GM21360 (cell line): ENCODE data around the gene SNX20.
A peak's percentile ranks its signal among the peaks of the same experiment; 100 is the strongest.

Experiments
- ATAC-seq: cut with Tn5 transposase; IDR thresholded peaks from one replicate; pipeline ENCODE4 v1.9.1; 2021; ENCODE audit warnings: mild to moderate bottlenecking, moderate library complexity; ENCODE audit not compliant: unreplicated experiment

Gene SNX20

DNA sequence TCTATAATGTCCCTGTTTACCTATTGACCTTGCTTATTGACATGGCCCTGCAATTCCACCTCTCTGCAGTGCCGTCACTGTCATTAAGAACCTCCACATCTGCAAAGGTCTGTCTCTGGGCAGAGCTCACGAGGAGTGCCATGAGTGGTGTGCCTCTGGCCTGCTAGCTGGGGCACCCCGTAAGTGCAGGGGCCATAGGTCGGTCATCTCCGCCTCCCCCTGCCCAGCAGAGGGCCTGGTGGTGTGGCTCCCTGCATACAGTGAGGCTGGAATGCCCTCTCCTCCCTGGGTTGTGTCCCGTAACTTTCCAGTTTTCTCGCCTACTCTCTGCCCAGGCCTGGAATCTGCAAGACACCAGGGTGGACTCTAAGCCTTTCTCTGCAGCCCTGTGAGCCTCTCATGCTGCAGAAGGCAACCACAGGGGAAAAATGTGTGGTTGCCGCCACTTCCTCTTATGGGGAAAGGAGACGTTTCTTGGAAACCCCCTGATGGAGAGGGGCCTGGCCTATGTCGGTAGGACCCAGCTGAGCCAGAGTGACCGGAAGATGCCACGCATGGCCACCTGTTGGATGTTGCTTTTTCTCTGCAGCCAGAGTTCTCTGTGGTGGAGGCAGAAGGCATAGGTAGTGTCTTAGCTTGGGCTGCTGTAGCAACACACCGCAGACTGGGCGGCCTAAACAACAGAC, 2.7 kb upstream of the SNX20 start:
- ATAC-seq, result peak; percentile 71

DNA sequence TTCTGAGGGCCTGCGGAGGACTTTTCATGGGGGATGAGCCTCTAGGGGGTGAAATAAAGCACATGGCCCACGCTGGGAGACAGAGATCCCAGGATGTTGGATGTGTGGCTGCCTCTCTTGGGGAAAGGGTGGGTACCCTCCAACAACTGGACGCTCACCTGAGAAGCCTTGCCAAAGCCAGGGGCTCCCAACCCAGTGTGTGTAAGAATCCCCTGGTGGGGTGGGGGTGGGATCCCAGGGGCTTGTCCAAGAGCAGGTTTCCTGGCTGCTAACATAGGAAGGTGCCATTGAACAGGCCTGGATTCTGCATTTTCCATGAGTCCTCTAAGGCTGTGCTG, 587 bp downstream of the SNX20 start:
- ATAC-seq, result no peak

GRCh38 chr16:50679676-50680555, 1.2 kb downstream of the SNX20 start:
- ATAC-seq, result no peak

GRCh38 chr16:50679266-50679665, 1.8 kb downstream of the SNX20 start:
- no peak for ATAC-seq

- ATAC-seq, result no peak
These were observed 2.6 kb downstream of the SNX20 start for GRCh38 chr16:50678531-50678930.

GRCh38 chr16:50677351-50677750, 3.8 kb downstream of the SNX20 start:
- ATAC-seq, result no peak

GRCh38 chr16:50676684-50677225, 4.4 kb downstream of the SNX20 start:
- no peak for ATAC-seq

DNA sequence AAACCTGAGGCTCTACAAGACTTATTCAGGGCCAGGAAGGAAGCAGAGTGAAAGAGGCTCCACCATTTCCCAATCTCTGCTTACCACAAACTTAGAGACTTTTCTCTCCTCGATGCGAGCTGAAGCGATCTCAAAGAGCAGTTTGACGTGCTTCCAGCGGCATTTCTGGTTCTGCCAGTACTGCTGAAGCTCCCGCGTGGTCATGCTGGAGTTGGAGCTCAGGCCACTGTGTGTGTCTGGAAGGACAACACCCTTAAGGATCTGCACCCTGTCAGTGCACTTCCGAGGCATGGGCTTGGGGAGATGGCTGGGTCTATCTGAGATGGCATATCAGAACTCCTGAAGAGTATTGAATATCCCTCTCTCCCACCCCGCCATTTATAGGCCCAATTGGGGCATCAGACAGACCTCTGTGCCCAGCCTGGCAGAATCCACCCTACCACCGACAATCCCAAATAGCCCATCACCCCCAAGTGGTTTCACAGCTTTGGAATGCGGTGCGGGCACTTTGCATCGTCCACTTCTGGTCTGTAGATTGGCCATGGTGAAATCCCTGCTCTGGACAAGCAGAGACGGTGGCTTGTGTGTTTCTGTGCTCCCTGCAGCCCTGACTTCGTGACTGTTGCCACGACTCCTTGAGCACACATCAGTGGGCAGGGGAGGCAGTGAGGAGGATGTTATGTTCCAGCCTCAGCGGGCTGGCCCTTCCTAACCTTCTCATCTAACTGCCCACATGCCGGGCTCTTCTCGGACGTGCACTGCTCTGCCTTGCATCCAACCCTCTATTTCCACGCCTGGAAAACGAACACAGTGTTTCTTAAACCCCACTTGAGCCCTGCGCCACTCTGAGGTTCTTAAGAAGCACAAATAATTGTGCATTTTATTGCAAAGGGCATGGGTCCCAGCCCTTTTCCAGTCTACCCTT, 5.2 kb downstream of the SNX20 start:
- ATAC-seq, result no peak

DNA sequence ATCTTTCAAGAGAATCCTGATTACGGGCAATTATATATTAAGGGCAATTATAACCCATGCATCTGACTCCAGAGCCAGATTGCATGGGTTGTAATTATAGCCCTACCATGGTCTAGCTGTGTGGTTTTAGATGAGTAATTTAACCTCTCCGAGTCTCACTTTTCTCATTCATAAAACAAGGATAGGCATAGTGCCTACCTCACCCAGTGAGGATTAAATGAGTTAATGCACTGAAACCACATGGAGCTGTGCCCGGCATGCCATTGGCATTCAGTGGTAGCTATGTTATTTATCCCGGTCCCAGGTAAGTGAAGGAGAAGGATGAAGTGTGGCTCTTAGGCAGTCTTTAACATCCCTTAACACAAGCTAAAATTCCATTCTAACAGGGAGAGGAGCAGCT, 6.3 kb downstream of the SNX20 start:
- ATAC-seq, result no peak

GRCh38 chr16:50673496-50674275, 7.4 kb downstream of the SNX20 start:
- no peak for ATAC-seq

DNA sequence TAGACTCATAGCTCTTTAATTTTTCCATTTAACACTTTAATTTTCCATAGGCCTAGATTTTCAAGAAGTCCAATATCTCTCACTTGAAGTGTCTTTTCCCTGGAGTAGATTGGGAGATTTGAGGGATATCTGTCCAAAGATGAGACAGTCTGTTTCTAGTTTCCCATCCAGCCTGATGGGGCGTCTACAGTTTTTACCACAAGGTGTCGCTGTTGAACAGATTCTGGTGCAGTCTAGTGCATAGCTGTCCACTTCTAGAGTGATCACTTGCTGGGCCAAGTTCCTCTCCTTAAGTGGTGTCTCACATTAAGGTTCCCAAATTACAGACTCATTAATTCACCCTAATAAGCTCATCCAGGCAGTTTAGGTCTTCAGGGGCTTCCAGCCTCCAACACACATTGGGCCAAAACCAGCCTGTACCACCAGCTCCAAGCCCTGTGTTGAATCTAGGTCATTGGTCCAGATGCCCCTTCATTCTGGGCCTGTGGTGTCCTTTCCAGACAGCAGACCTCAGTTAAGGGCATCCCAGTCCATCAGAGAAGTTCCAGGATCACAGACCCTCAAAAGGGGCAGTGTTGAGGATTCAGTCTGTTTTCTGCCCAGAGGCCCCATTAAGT, 9.4 kb downstream of the SNX20 start:
- no peak for ATAC-seq

- no peak for ATAC-seq
These were observed 10.6 kb downstream of the SNX20 start for GRCh38 chr16:50670476-50670875.

- ATAC-seq, result no peak
These were observed 11.4 kb downstream of the SNX20 start for GRCh38 chr16:50669741-50670140.

DNA sequence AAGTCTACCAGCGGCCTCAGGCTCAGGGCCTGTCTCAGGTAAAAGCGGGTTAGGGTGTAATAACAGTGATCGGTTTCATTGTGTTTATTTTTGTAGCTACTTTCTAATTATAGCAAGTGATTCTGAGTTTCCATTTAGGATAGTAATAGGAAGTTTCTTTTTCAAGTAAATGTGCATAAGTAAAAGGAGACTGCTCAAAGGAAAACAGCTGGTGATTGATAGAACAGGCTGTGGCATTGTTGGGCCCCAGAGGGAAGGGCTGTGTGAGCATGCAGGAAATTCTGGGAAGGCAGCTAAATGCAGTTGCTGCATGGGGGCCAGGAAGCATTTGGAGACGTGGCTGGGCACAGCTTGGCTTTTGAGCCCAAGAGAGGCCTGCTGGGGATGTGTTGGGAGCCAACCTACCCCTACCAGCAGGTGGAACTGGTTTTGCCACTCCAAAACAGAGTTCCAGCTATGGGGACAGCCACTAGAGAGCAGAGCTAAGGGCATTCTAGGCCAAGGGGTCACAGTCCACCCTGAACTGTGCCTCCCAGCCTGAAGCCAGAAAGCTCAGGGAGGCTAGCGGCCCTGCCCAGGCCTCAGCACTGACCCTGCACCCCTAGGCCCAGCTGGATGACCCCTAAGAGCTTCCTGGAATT, 12.6 kb downstream of the SNX20 start:
- no peak for ATAC-seq

DNA sequence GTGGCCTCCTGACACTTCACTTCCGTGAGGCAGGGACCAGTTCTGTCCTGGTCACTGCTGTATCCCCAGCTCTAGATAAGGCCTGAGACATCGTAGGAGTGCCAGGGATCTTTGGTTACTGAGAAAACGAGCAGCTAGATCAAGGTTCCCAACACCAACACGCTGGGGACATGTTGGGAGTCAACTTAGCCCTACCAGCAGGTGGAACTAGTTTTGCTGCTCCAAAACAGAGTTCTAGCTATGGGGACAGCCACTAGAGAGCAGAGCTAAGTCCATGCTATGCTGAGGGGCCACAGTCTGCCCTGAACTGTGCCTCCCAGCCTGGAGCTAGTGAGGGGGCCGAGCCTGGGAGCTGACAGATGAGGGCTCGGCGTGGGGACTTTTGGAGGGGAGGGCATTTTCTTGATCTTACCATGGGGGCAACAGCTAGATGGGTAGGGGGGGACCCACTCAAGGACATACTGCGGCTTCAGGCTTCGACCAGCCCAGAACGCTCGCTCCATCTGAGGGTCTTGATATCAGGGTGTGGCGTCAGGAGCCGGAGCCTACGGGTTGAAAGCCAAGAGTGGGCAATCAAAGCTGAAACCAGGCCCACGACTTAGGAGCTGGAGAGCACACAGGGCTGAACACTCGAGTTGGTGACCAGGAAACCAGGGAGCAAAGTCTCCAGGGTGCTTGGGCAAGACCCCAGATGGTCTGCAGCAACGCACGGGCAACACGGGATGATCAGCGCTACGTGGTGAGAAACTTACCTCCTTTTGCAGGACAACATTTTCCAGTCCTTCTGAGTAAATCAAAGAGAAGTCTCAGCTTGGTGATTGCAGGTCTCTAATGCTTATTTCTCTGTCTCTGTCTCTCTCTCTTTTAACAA, 13.4 kb downstream of the SNX20 start:
- ATAC-seq, result no peak

- ATAC-seq, result peak; percentile 85
These were observed 14.2 kb downstream of the SNX20 start for GRCh38 chr16:50666658-50667496.

- no peak for ATAC-seq
These were observed 15.8 kb downstream of the SNX20 start for GRCh38 chr16:50665128-50665878.
